IPS-18c (cell line): ENCODE data around the gene PLD4.
"Not testable (repeated sequence)": the region's sequence is repeated elsewhere in the genome, so short reads cannot be mapped to it uniquely, and the experiment has no call there.

Experiments used
- H3K4me3 ChIP-seq: 2 replicates; pipeline ENCODE4 v1.7.0; 2013; ENCODE audit warnings: low read depth, mild to moderate bottlenecking, low read length, moderate library complexity; ENCODE audit not compliant: insufficient read depth
- H3K9me3 ChIP-seq: one replicate; pipeline ENCODE4 v1.6.1; 2013; ENCODE audit warnings: mild to moderate bottlenecking, low read length, moderate library complexity; ENCODE audit not compliant: control insufficient read depth, insufficient read depth

PLD4 gene

DNA sequence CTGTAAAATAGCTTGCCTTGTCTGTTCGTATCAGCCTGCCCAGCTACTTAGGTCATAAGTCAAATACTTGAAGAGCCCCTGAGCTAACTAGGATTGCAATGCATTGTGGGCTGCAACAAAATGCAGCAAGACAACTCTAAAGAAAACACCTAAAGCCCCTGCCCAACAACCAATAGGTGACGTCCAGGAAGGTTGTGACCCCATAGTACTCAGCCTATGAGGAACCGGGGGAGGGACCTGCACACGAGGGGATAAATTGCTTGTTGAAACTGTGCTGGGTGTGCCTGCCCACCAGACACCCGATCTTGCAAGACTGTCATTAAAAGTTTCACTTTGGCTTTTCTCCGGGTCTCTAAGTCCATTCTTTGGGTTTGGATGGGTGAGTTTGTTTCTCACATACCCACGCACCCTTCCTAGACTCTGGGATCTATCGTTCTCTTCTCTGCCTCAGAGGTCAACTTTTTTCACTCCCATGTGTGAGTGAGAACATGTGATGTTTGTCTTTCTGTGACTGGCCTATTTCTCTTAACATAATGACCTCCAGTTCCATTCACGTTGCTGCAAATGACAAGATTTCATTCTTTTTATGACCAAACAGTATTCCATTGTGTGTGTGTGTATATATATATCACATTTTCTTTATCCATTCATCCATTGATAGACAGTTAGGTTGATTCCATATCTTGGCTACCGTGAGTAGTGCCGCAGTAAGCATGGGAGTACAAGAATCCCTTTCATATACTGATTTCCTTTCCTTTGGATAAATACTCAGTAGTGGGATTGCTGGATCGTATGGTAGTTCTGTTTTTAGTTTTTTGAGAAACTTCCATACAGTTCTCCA is 5.3 kb upstream of the PLD4 start:
- not testable (repeated sequence) for H3K9me3 ChIP-seq, H3K4me3 ChIP-seq

- no peak overlapping the region for H3K4me3 ChIP-seq
Measured at GRCh38 chr14:104919993-104920315, 4.7 kb upstream of the PLD4 start.

DNA sequence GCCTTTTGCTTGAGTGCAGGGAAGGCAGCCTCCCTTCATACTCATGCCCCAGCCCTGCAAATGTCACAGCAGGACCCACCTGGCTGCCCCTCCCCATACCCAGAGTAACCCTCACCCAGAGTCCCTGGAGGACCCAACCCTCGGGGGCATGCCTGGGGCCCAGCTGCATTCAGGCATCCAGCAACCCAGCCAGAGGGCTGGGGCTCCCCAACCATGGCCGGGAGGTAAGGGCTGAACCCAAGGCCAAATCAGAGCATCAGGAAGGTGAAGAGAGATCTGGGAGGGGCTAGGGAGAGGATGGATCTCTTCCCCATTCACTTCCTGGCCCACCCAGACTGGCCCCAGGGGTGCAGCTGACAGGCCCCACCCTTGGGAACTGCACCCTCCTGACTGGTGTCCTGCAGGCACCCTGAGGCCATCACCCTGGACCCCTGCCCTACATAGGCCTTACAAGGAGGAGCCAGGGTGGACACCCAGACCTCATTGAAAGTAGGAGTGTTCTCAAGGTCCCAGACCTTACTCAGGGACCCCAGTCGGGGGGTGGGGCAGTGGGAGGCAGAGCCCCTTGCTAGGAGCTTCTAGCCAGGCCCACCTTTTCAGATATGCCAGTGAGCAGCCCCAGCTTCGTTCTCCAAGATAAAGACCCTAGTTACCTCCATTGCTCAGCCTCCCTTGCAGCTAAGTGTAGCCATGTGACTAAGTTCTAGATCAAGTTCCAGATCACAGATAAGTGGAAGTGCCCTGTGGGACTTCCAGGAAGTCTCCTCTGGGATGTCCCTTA is 849 bp upstream of the PLD4 start:
- no peak overlapping the region for H3K4me3 ChIP-seq
- no peaks in the 10 kb centered on the region for H3K9me3 ChIP-seq

More at GRCh38 chr14:104919993-104920315, 4.7 kb upstream of the PLD4 start:
- no peaks in the 10 kb centered on the region for H3K9me3 ChIP-seq

GRCh38 chr14:104925214-104925854 is 655 bp downstream of the PLD4 start:
- H3K9me3 ChIP-seq, result no peaks in the 10 kb centered on the region
- H3K4me3 ChIP-seq, result no peak overlapping the region

DNA sequence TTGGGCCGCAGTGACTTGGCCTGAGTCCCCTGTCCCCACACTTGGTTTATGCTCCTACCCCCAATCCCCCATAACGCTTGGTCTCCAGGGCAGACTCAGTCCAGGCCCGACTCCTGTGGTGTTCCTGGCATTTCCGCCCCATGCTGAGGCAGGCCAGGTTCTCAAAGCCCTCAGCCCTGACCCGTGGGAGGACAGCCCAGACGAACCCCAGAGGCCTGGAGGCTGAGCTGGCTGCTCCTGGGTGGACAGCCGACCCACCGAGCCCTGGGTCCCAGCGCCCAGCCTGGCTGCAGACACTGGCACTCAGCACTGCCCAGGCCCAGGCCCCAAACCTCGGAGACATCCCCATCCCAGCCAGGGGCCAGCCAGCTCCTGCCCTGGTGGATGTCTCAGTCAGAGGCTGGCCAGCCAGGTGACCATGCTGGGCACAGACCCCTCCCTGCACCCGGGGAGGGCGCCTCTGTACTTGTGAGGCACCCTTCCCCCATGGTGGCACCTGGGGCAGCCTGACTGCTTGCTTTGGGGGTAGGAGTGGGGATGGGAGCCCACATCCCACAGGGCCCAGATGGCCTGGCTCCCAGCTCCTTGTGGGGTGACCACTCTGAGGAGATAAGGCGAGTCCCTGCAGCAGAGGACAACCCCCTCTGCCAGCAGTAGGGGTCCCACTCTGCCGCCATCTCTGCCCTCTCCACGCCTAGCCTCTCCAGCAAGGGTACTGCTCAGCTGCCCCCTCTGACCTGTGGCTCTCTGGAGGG is 1.4 kb downstream of the PLD4 start:
- Histone ChIP-seq H3K4me3 (no peak overlapping the region), H3K9me3 (no peaks in the 10 kb centered on the region)

GRCh38 chr14:104926619-104927431 is 2.1 kb downstream of the PLD4 start:
- Histone ChIP-seq H3K9me3 (no peaks in the 10 kb centered on the region), H3K4me3 (no peak overlapping the region)

DNA sequence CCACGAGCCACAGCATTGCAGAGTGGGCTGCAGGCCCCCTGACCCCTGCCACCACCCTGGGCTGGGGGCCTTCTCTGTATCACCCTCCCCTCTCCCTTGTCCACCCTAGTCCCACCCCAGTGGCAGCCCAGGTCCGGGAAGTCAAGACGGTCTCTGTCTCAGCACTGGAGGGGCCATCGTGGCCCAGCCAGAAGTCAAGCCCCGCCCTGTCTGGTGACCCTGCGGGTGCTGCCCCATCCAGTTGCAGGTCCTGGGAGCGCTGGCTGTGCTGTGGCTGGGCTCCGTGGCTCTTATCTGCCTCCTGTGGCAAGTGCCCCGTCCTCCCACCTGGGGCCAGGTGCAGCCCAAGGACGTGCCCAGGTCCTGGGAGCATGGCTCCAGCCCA is 2.7 kb downstream of the PLD4 start:
- Histone ChIP-seq H3K4me3 (no peak overlapping the region), H3K9me3 (no peaks in the 10 kb centered on the region)

GRCh38 chr14:104927901-104928300 is 3.2 kb downstream of the PLD4 start:
- no peak overlapping the region for H3K4me3 ChIP-seq
- no peaks in the 10 kb centered on the region for H3K9me3 ChIP-seq

DNA sequence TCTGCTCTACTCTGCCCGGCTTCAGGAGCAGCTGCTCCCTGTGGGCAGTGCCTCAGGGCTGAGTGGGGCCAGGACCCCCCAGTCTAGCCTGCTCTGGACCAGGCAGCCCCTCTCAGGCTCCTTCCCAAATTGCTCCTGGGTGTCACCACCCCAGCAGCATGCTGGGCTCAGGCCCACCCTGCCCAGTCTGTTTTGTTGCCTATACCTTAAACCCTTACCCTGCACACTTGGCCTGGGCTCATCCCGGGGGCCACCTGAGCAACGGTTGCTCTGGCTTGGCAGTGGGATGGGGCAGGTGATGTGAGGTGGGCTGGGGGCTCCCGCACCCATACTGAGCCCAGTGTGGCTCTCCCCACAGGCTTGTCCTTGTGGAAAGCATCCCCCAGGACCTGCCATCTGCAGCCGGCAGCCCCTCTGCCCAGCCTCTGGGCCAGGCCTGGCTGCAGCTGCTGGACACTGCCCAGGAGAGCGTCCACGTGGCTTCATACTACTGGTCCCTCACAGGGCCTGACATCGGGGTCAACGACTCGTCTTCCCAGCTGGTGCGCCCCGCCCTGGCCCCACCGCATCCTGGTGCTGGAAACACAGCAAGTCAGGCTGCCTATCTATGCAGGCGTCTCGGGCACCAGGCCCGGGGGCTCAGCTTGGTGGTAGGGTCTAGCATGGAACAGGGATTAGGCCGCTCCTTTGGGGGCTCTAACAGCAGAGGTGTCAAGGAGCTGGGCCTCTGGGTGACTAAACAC is 3.9 kb downstream of the PLD4 start:
- no peak overlapping the region for H3K4me3 ChIP-seq

GRCh38 chr14:104929268-104930230 is 4.9 kb downstream of the PLD4 start:
- Histone ChIP-seq H3K4me3 (no peak overlapping the region), H3K9me3 (no peaks in the 10 kb centered on the region)

More for the DNA sequence above, 3.9 kb downstream of the PLD4 start:
- no peaks in the 10 kb centered on the region for H3K9me3 ChIP-seq

- no peak overlapping the region for H3K4me3 ChIP-seq
- no peaks in the 10 kb centered on the region for H3K9me3 ChIP-seq
Measured at GRCh38 chr14:104930526-104931303, 6.0 kb downstream of the PLD4 start.

DNA sequence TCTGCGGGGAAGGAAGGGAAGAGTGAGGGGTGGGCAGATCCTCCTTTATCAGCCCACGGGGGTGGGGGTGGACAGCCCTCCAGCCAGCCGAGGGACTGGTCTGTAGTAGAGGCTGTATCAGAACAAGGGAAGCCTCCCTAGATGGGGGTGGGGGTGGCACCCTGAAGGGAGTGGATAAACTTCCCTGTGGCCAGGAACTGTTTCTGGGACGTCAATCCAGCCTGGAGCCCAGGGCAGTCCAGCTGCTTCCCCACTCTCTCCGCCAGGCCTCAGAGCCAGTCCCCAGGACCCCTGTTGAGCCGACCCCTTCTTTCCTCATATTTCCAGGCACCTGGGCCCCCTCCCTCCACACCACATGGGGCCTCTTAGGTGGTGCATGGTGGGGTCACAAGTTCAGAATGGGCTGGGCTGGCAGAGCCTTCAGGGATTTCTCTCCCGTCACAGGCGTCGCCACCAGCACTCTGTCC is 6.7 kb downstream of the PLD4 start:
- Histone ChIP-seq H3K4me3 (no peak overlapping the region), H3K9me3 (no peaks in the 10 kb centered on the region)

DNA sequence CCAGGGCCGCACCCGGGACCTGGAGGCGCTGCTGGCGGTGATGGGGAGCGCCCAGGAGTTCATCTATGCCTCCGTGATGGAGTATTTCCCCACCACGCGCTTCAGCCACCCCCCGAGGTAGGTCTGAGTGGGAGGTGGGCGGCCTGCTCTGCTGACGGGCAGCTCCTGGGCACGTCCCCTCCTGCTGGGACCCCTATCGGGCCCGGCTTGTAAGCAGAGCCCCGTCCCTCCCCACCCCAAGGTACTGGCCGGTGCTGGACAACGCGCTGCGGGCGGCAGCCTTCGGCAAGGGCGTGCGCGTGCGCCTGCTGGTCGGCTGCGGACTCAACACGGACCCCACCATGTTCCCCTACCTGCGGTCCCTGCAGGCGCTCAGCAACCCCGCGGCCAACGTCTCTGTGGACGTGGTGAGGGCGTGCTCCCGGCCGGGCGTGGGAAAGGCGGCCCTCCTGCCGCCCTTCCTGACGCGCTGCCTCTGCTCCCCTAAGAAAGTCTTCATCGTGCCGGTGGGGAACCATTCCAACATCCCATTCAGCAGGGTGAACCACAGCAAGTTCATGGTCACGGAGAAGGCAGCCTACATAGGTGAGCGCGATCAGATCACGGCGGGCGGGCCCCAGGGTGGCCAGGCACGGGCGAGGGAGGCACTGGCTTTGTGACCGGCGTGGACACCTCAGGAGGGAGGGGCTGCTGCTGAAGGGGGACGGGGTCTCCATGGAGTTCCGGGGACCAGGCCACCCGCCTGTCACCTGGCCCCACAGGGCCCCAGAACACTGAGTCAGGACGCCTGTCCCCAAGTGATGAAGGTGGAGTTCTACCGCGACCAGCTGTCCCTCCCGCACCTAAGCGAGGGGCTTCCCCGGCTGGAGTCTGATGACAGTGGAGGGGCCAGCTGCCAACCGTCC is 7.3 kb downstream of the PLD4 start:
- Histone ChIP-seq H3K9me3 (no peaks in the 10 kb centered on the region), H3K4me3 (no peak overlapping the region)
